ENCODE results near the gene TBC1D22A.

GRCh38 chr22:46766611-46767010 is 4.2 kb downstream of the TBC1D22A start:
- TF ChIP-seq SUZ12 (IDR thresholded peaks at IDR 0.05; ENCODE audit: unreplicated experiment) = no peak
- no peak for TF ChIP-seq TARDBP (IDR thresholded peaks at IDR 0.05; ENCODE audit: borderline replicate concordance)
- TF ChIP-seq, protein P1, sequence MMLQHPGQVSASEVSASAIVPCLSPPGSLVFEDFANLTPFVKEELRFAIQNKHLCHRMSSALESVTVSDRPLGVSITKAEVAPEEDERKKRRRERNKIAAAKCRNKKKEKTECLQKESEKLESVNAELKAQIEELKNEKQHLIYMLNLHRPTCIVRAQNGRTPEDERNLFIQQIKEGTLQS (IDR thresholded peaks at IDR 0.05; ENCODE audit: borderline replicate concordance, extremely low read depth, low read depth, low read length) = no peak
- TF ChIP-seq CEBPB (IDR thresholded peaks at IDR 0.05; ENCODE audit: borderline replicate concordance in 1 of 2, low read depth in 2 of 2, low read length in 2 of 2) = no peak
- no peak for TF ChIP-seq ZZZ3 (IDR thresholded peaks at IDR 0.05; ENCODE audit: control insufficient read depth, insufficient read length, low read depth)
- no peak for TF ChIP-seq NBN (IDR thresholded peaks at IDR 0.05)
- TF ChIP-seq, protein P2, sequence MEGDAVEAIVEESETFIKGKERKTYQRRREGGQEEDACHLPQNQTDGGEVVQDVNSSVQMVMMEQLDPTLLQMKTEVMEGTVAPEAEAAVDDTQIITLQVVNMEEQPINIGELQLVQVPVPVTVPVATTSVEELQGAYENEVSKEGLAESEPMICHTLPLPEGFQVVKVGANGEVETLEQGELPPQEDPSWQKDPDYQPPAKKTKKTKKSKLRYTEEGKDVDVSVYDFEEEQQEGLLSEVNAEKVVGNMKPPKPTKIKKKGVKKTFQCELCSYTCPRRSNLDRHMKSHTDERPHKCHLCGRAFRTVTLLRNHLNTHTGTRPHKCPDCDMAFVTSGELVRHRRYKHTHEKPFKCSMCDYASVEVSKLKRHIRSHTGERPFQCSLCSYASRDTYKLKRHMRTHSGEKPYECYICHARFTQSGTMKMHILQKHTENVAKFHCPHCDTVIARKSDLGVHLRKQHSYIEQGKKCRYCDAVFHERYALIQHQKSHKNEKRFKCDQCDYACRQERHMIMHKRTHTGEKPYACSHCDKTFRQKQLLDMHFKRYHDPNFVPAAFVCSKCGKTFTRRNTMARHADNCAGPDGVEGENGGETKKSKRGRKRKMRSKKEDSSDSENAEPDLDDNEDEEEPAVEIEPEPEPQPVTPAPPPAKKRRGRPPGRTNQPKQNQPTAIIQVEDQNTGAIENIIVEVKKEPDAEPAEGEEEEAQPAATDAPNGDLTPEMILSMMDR (IDR thresholded peaks at IDR 0.05 in 2 of 3, conservative IDR thresholded peaks at IDR 0.05 in 1 of 3; ENCODE audit: control insufficient read depth in 2 of 3, extremely low read depth in 1 of 3, insufficient read depth in 1 of 3, low read depth in 3 of 3, low read length in 3 of 3) = no peak
- TF ChIP-seq ESRRA (IDR thresholded peaks at IDR 0.05; ENCODE audit: low read length) = no peak

Measured in GM12878 (cell line).